Activated CD8-positive, alpha-beta memory T cell treated with anti-CD3 and anti-CD28 coated beads, Interleukin-2, amount 50 U/mL, for 4 hours (primary cell): Measurements from ENCODE around the gene KIFAP3.
"Not testable (repeated sequence)": the region's sequence is repeated elsewhere in the genome, so short reads cannot be mapped to it uniquely, and the experiment has no call there.

Experiments
- DNase-seq: peaks from one replicate; pipeline ENCODE4 v3.0.0-alpha.2; 2020

Gene KIFAP3

DNA sequence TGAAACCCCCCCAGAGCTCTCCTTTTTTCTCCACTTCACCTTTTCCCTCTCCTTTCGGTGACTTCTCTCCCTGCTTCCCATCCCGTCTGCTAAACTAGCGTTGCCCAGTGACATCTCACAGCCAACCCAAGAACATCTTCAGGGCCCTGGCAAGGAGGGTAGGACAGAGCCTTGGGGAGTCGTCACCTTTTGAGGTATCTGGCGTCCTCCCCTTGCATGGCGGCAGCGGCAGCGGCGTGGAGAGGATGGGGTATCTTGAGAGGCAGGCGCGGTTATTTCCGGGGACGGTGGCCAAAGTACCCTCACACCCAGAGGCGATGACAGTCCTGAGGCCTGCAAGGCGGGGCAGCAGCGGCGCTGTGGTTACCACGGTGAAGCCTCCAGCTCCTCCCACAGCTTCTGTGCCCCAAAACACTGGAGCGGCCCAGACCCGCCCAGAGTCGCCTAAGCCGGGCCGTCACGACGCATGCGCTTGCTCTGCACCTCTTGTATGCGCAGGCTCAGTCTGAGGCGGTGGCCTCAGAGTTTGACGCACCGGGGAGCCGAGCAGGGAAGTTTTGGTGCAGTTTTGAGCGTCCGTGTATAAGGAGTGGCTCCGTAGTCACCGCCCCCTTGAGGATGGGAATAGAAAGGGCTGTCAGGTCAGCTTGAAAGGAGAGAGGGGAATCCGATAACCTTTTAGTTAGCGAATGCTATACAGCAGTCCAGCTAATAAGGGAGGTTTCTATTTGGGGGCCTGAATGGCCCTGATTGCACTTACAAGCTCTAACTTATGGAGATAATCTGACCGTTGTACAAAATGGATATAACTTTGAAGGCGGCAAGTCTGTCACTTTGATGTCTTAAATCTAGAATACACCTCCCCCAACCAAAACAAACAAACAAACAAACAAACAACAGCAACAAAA lies at the start of gene KIFAP3:
TSS of gene KIFAP3 (minus strand) at position 446 of the 908 bp plus-strand sequence. CDS start at position 218, 228 bp downstream.
- peak; percentile 92 for DNase-seq

DNA sequence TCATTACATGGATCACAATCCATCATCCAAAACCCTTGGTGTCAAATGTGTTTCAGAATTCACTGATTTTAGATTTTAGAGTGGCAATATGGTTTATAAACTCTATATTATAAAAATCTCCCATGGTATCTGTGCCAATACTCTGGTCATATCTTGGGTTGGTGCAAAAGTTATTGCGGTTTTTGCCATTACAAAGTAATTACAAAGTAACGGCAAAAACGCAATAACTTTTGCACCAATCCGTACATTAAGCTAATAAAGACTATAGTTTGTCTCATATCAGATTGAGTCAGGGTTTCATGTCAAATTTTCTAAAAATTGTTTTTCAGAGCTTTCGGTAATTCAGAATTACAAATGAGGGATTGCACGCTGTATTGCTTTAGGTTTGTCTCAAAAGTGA lies 47.9 kb upstream of the KIFAP3 start:
- DNase-seq, result no peak

DNA sequence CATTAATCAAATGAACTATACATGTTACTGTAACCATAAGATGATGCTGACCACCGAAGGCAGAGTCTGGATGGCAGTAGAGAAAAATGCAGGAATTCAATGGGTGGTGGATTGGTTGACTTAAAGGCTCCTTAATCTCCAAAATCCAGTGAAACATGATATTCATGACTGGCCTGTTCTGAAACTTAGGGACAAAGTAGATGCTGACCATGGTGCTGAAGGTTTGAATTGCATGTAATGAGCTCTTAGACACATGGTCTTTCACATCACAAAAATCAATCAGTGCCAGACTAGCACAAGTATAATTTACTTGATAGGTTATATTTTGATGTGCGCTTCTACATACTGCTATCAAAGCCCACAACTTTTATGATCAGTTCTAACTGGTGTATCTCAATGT lies 40.4 kb upstream of the KIFAP3 start:
- no peak for DNase-seq

DNA sequence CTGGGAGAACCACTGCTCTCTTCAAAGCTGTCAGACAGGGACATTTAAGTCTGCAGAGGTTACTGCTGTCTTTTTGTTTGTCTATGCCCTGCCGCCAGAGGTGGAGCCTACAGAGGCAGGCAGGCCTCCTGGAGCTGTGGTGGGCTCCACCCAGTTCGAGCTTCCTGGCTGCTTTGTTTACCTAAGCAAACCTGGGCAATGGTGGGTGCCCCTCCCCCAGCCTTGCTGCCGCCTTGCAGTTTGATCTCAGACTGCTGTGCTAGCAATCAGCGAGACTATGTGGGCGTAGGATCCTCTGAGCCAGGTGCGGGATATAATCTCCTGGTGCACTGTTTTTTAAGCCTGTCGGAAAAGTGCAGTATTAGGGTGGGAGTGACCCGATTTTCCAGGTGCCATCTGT lies 38.6 kb upstream of the KIFAP3 start:
- DNase-seq, result not testable (repeated sequence)

DNA sequence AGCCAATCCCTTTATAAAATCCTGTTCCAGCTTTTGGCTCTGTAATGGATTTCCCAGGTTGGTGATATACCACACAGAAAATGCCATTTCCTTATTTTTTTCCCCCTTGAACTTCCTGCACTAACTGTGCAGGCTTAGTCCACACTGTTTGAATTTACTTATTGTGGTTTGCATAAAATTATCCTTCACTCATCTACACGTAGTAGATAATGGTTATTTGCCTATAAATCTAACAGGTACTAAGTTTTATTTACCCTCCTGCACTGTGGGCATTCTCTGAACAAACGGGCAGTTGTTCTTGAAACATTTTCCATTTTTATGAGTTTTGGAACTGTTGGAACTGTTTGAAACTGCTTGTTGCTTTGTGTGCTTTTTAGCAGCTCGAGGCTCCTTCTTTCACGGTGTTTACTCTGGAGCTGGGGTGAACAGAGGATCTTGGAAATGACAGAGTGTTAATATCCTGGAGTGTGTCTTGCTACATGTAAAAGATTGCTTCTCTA lies 23.0 kb upstream of the KIFAP3 start:
- DNase-seq, result no peak

DNA sequence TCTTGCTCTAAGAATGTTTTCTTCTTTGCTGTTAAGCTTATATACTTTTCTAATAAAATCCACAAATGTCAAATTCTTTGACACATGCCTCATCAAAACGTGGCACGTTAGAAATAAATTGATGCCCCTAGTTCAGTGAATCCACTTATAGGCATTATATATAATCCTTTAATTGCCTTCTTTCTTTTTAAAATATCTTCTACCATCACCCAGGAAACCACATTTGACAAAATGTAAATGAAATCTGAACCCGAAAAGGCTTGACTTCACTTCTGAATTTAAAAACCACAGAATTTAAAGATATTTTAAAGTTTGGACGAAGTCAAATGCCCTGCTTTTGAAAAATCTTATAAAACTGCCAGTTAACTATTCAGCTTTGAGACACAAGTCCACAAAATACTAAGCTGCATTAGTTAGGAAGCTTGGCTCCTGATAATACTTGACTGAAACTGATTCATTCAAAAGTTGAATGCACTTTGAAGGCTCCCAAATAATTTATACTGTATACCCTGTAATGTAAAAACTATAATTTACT lies 22.4 kb upstream of the KIFAP3 start:
- no peak for DNase-seq

DNA sequence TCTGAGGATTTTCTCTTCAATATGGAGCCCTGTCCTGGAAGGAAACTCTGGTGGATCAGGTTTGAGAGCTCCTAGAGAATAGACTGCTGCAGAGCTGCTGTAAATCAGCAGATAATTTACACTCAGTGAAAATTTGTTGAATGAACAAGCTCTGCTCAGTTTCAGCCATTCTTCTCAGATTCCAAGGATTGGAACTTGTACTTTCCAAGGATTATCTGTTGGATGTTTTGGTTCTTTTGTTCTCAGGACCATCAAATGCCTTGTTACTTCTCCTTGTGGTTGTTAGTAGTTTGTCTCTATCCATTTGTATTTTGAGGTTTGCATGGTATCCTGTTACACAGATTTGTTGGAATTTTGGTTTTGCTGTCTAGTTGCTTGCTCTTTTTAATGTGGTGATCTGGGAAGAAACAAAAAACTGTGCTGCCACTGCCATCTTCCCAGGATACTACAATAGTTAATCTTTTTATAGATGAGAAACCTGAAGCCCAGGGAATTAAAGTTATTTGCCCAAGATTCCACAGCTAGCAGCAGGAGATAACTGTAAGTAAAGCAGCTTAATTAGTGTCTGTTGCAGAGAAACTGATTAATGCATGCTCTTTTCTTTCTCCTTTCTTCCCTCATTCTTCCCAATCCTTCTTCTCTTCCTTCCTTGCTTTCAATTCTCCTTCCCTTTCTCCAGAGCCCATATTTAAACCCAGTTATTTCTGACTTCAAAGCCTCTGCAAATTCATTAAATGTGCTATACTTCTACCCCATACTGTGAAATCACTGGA lies 21.7 kb upstream of the KIFAP3 start:
- no peak for DNase-seq

DNA sequence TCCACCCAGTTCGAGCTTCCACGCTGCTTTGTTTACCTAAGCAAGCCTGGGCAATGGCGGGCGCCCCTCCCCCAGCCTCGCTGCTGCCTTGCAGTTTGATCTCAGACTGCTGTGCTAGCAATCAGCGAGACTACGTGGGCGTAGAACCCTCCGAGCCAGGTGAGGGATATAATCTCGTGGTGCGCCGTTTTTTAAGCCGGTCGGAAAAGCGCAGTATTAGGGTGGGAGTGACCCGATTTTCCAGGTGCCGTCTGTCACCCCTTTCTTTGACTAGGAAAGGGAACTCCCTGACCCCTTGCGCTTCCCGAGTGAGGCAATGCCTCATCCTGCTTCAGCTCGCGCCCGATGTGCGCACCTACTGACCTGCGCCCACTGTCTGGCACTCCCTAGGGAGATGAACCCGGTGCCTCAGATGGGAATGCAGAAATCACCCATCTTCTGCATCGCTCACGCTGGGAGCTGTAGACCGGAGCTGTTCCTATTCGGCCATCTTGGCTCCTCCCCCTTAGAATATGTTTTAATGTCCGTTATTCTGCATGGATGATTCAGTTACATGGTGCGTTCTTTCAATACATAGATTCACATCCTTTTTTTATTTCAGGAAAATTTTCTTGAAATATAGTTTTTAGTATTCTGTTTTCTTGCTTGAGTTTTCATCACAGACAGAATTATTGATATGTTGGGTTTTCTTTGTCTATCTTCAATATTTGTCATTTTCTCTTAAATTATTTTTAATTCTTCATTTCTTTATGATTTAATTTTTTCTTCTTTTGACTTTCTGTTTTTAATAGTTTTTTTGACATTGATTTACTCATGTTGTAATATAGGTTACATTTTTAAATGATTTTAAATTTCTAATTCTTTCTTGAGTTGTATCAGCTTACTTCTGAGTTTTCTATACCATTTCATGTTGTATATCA lies 20.5 kb upstream of the KIFAP3 start:
- DNase-seq, result not testable (repeated sequence)

DNA sequence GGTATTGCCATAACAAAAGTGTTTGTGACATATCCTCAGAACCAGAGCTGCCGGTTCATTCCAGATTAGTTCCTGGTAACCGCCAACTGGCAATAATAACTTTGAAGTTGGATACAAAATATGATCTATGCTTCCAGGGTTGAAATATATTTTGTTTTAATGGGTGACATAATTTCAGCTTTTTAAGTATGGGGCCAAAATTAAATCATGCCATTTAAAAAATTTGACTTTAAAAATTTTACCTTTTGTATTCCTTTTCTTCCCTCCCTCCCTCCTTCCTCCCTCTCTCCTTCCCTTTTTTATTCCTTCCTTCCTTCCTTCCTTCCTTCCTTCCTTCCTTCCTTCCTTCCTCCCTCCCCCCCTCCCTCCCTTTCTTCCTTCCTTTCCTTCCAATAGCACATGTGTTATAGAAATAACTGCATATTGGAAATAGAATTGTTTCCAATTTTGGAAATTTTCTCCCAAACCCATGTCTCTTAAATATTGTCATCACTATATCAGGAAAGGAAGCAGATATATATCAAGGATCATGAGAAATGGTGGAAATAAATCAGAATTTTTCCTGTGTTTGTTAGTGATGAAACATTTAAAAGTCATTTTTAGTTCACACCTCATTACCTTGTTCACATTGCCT lies 12.0 kb upstream of the KIFAP3 start:
- no peak for DNase-seq

DNA sequence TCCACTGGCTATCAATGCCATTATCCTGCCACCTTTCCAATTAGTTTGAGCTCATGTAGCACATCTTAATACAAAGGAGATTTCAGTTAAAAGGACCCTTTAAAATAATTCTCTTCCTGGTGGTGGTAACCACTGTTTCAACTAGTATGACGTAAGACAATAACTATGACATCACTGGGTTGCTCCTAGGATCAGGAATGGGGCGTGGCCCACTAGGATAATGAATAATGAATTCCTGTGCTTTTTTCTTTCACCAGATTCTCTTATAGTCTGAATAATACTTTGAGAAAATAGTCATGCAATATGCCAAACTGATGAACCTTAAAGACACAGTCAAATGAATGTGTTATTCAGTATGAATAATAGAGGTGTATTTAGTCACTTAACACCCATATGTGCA lies 10.6 kb upstream of the KIFAP3 start:
- no peak for DNase-seq

DNA sequence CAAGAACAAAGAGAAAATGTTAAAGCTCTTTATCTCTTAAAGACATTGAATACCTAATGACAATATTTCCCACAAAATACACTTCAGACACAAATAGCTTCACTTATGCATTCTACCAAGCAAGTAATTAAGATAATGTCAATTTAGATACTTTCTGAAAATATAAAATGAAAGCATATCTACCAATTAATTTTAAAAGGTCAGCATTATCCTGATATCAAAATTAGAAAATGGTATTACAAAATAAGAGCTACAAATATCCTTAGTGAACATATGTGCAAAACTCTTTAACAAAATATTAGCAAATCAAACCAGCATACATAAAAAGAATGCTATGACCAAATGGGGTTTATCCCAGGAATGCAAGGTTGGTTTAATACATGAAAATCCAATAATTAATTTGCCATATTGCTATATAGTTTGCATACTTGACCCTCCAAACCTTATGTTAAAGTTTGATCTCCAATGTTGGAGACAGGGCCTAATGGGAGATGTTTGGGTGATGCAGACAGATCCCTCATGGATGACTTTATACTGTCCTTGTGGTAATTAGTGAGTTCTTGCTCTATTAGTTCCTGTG lies 4.2 kb upstream of the KIFAP3 start:
- DNase-seq, result no peak

DNA sequence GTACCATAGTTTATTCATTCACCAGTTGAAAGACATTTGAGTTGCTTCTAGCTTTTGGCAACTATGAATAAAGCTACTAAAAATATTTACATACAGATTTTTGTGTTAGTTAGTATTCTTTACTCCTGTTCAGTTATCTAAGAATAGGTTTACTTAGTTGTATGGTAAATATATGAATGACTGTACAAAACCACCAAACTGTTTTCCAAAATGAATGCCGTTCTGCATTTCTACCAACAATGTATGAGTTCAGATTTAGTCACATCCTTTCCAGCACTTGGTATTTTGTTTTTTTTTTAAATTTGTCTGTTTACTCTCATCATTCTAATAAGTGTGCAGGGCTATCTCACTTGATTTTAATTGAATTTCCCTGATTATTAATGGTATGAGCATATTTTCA lies 3.4 kb upstream of the KIFAP3 start:
- no peak for DNase-seq

DNA sequence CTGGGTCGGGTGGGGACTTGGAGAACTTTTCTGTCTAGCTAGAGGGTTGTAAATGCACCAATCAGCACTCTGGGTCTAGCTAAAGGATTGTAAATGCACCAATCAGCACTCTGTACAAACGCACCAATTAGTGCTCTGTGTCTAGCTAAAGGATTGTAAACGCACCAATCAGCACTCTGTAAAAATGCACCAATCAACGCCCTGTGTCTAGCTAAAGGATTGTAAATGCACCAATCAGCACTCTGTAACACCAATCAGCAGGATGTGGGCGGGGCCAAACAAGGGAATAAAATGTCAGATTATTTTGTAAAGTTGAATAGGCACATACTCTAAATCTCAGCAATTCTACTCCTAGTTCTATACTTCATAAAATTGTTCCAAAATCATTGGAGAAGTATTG lies 2.5 kb upstream of the KIFAP3 start:
- not testable (repeated sequence) for DNase-seq

DNA sequence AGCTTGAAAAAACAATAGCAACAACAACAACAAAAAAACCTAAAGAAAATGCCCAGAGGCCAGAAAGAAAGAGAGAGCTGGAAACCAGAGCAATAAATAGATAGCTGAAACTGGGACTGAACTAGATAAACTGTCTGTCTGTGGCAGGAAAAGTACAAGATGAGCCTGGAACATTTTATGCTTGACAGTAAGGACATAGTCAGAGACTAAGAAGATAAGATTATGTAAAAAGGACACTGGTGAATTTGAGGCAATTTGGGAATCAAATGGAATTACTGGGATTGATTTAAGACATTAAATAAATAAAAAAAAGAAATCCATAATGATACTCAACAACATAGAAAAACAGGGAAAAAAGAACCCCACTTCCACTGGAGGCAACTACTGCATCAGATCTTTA lies 1.7 kb upstream of the KIFAP3 start:
- no peak for DNase-seq

DNA sequence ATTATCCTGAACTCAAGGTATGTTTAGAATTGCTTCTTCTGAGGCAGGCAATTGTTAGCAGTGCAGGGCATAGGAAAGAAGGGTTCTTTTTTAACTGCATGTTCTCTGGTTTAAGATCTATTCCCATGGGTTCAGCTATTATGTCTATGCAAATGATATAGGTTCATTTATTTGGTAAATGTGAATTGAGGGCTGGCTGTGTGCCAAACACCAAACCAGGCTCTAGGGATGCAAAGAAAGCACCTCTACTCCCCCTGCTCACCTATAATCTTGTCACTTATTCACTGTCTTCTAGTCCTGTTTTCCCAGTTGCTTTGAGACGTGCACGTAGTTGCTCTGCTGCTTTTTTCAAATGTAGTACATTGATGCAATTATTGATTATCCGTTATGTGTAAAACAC lies 691 bp upstream of the KIFAP3 start:
- DNase-seq, result no peak

DNA sequence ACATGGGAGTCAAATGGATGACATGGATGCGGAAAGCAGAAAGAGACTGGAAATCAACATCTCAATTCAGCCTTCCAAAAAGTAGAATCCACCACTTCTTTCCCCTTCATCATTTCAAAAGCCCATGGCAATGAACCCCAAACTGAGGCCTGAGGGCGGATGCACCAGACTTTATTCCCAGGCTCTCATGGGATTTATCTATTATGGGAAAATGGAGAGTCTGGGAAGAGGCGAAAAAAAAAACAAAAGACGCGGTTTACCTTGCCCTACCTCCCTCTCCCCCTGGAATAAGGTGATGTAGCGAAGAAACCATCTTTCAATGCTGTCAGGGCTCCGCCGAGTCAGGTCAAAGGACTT lies 624 bp downstream of the KIFAP3 start:
- no peak for DNase-seq

DNA sequence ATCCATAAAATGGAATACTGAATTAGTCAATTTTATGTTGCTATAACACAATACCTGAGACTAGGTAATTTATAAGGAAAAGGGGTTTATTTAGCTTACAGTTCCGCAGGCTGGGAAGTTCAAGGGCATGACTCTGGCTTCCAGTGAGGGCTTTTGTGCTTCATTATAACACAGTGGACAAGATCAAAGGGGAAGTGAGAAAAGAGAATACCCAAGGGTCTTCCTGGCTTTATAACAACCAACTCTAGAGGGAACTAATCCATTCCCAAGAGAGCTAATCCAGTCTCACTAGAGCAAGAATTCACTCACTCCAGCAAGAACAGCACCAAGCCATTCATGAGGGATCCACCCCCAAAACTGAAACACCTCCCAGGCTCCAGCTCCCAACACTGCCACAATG lies 3.1 kb downstream of the KIFAP3 start:
- no peak for DNase-seq

DNA sequence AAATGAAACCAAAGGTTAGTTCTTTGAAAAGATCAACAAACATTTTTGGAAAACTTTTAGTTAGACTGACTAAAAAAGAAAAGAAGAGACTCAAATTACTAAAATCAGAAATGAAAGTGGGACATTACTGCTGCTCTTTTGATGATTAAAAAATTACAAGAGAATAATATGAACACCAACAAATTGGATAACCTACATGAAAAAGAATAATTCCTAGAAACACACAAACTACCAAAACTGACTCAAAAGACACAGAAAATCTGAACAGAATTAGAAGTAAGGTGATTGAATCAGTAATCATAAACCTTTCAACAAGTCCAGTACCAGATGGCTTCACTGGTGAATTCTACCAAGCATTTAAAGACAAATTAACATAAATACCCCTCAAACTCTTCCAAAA lies 5.6 kb downstream of the KIFAP3 start:
- DNase-seq, result no peak

DNA sequence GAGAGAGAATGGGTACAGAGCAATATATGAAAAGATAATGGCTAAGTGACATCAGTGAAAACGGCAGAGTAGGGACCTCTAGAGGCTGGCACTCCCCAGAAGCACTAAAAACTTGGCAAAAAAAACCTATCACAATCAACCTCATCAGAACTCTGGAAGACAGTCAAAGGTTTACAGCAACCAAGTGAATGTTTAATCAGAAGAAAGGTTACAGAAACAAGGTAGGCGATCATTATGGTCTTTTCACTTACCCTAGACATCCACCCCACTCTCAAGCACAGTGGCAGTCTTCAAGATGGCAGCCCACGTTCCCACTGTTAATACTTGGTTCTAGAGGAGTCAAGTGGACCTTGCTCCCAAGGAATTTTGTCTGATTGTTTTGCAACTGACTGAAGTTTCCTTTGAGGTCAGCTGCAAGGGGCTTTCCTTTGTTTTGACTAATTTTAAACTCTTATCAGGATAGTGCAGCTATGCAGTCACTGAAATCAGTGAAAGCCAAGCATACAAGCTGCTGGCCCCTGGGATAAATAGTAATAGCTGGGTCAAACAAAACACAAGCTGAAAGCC lies 7.2 kb downstream of the KIFAP3 start:
- no peak for DNase-seq

DNA sequence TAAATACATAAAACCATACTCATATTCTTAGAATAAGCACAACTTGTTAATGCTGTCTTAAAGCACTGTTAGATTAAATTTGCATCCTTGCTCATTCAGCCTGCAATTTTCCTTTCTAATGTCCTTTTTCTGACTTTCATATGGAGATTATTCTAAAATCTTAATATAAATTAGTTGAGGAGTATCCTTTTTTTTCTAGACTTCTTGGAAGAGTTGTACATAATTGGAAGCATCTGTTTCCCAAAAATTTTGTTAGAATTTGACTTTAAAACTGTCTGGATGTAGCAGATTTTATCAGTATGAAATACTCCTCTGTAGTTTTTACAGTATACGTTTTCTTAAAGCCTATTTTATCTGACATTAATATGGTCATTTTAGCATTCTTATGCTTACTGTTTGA lies 9.7 kb downstream of the KIFAP3 start:
- DNase-seq, result no peak

DNA sequence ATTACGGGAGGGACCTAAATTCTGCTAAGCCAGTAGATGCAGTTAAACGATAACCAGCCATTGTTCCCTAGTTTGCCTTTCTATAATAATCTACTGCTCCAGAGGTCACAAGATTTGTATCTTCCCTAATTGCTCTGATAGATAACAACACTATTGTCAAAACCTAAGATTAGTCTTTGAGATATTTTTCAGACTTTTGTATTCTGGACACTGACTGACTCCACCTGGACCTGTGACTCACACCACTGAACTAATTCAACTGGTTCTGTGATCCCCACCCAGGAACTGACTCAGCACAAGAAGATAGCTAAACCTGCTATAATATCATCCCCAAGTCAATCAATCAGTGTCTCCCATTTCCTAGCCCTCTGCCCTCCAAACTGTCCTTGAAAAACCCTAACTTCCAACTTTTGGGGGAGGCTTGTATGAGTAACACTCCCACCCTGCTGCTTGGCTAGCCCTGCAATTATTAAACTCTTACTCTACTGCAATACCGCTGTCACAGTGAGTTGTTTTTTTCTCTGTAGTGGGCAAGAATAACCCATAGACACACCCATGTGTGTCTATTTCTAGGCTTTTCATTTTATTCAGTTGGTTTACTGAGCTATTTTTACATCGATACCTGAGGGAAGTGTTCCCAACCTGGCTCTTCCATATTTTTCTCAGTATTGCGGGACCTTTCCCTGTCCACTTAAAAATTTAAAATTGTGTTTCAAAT lies 11.2 kb downstream of the KIFAP3 start:
- DNase-seq, result no peak
